SK-N-SH treated with all-trans-retinoic acid at 6 μM for 48 hours (cell line): ENCODE data around the gene CAMKMT.

Source experiments
- ATAC-seq: fragments of 200-7000 bp; cut with Tn5 transposase; 3 replicates; pipeline ENCODE4 v1.9.1; 2020; ENCODE audit warnings: mild to moderate bottlenecking, moderate library complexity
- ARNTL ChIP-seq: fragments of 450-650 bp; formaldehyde crosslinking; IDR thresholded peaks from 2 replicates; pipeline ENCODE4 v1.5.0; 2020; ENCODE audit warnings: low read depth, mild to moderate bottlenecking, moderate library complexity, borderline replicate concordance
- BACH2 ChIP-seq: fragments of 250-450 bp; sonication (Bioruptor Pico); IDR thresholded peaks from 2 replicates; pipeline ENCODE4 v1.9.0; 2021; ENCODE audit warnings: mild to moderate bottlenecking, borderline replicate concordance
- CSDC2 ChIP-seq: fragments of 250-450 bp; sonication (Bioruptor Pico); IDR thresholded peaks from 2 replicates; pipeline ENCODE4 v1.5.0; 2020; ENCODE audit warnings: mild to moderate bottlenecking, moderate library complexity
- ESRRG ChIP-seq: fragments of 250-450 bp; sonication (Bioruptor Pico); IDR thresholded peaks from 2 replicates; pipeline ENCODE4 v1.6.1; 2021; ENCODE audit warnings: mild to moderate bottlenecking
- ISL1 ChIP-seq: fragments of 250-450 bp; sonication (Bioruptor Pico); IDR thresholded peaks from 2 replicates; pipeline ENCODE4 v2.1.2; 2022; ENCODE audit warnings: mild to moderate bottlenecking, moderate library complexity
- OSR1 ChIP-seq: fragments of 250-450 bp; sonication (Bioruptor Pico); IDR thresholded peaks from 2 replicates; pipeline ENCODE4 v1.8.0; 2022; ENCODE audit warnings: moderate library complexity, mild to moderate bottlenecking, inconsistent platforms
- PPARA ChIP-seq: fragments of 250-450 bp; sonication (Bioruptor Pico); IDR thresholded peaks from 2 replicates; pipeline ENCODE4 v1.5.0; 2020; ENCODE audit warnings: mild to moderate bottlenecking, borderline replicate concordance
- RARB ChIP-seq: fragments of 250-450 bp; sonication (Bioruptor Pico); IDR thresholded peaks from 2 replicates; pipeline ENCODE4 v1.8.0; 2021; ENCODE audit warnings: mild to moderate bottlenecking, moderate library complexity
- SNAI2 ChIP-seq: fragments of 250-450 bp; sonication (Bioruptor Pico); IDR thresholded peaks from 2 replicates; pipeline ENCODE4 v1.5.0; 2020; ENCODE audit warnings: mild to moderate bottlenecking, moderate library complexity
- TCF4 ChIP-seq: fragments of 250-450 bp; sonication (Bioruptor Pico); IDR thresholded peaks from 2 replicates; pipeline ENCODE4 v1.8.0; 2021; ENCODE audit warnings: mild to moderate bottlenecking, moderate library complexity, borderline replicate concordance
- ZC3H10 ChIP-seq: fragments of 250-450 bp; sonication (Bioruptor Pico); IDR thresholded peaks from 2 replicates; pipeline ENCODE4 v1.5.1; 2021; ENCODE audit warnings: mild to moderate bottlenecking, moderate library complexity
- ZFP3 ChIP-seq: fragments of 250-450 bp; sonication (Bioruptor Pico); IDR thresholded peaks from 2 replicates; pipeline ENCODE4 v1.5.0; 2020; ENCODE audit warnings: mild to moderate bottlenecking, moderate library complexity
- ZFP30 ChIP-seq: fragments of 450-650 bp; formaldehyde crosslinking; IDR thresholded peaks from 2 replicates; pipeline ENCODE4 v1.5.0; 2022; ENCODE audit warnings: mild to moderate bottlenecking, moderate library complexity
- ZNF565 ChIP-seq: fragments of 450-650 bp; formaldehyde crosslinking; conservative IDR thresholded peaks from 2 replicates; pipeline ENCODE4 v1.5.0; 2020; ENCODE audit warnings: low read depth, mild to moderate bottlenecking, moderate library complexity
- ZNF8 ChIP-seq: fragments of 450-650 bp; formaldehyde crosslinking; IDR thresholded peaks from 2 replicates; pipeline ENCODE4 v1.5.0; 2020; ENCODE audit warnings: mild to moderate bottlenecking, moderate library complexity
- TF ChIP-seq, protein P1 (sequence below): fragments of 250-450 bp; sonication (Bioruptor Pico); IDR thresholded peaks from 2 replicates; pipeline ENCODE4 v1.5.0; 2020; ENCODE audit warnings: mild to moderate bottlenecking, moderate library complexity
- TF ChIP-seq, protein P2 (sequence below): fragments of 250-450 bp; sonication (Bioruptor Pico); IDR thresholded peaks from 2 replicates; pipeline ENCODE4 v1.5.1; 2021; ENCODE audit warnings: mild to moderate bottlenecking, moderate library complexity
- TF ChIP-seq, protein P3 (sequence below): fragments of 250-450 bp; sonication (Bioruptor Pico); IDR thresholded peaks from 2 replicates; pipeline ENCODE4 v1.5.1; 2020; ENCODE audit warnings: low read depth, mild to moderate bottlenecking, moderate library complexity
- TF ChIP-seq, protein P4 (sequence below): fragments of 250-450 bp; sonication (Bioruptor Pico); IDR thresholded peaks from 2 replicates; pipeline ENCODE4 v1.8.0; 2021; ENCODE audit warnings: low read depth, mild to moderate bottlenecking, moderate library complexity, borderline replicate concordance

Gene CAMKMT

DNA sequence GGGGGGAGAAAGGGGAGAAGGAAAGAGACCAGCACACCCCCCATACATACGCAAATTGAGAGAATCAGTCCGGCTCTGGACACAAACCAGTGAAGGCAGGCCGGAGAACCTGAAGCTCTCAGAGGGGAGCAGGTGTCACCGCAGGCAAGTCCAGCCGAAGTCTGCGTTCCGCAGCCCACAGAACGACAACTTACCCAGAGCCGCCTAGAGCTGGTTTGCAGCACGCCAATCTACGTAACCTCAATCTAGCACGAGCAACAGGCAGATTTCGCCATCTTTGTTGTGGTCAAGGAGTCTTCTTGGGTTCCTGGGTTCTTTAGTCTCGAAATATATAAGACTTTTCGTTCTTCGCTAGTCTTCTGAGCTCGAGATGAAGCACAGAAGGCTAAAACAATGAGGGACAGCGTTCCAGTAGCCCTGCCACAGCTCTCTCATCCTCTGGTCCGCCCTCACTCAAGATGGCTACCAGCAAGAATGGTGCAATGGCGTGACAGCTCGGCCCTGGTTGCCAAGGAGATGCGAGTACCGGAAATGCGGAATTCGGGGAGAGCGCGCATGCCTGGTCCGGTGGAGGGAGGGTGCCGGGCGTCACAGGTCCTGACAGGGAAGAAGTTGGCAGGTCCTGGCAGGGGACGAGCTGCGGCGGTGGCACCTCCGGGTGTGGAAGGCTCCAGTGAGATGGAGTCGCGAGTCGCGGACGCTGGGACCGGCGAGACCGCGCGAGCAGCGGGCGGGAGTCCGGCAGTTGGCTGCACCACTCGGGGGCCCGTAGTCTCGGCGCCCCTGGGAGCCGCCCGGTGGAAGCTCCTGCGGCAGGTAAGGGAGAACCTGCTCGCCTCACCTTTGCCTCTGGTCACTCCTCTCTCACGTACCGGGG is at the start of gene CAMKMT, which contains the start of gene PREPL:
Gene CAMKMT, plus strand, starts transcription at position 618 of the 877 bp plus-strand sequence.
Gene PREPL, minus strand, starts transcription at position 165 of the 877 bp plus-strand sequence. CDS start 15,152 bp downstream, outside the sequence.
- peak; percentile 90 for ATAC-seq
- TF ChIP-seq ZFP3 (CRISPR knock-in tag) (no peak), PPARA (CRISPR knock-in tag) (no peak), CSDC2 (CRISPR knock-in tag) (peak; percentile 19; the same call in 1 of the 2 replicates), SNAI2 (peak; percentile 77; the same call in 1 of the 2 replicates), ISL1 (CRISPR knock-in tag) (no peak), ESRRG (CRISPR knock-in tag) (no peak), RARB (CRISPR knock-in tag) (no peak), ZFP30 (CRISPR knock-in tag) (no peak), ZNF8 (CRISPR knock-in tag) (0 out of 2 replicates have a peak, but pooled peaks have one; percentile 37)
- TF ChIP-seq, protein P1, sequence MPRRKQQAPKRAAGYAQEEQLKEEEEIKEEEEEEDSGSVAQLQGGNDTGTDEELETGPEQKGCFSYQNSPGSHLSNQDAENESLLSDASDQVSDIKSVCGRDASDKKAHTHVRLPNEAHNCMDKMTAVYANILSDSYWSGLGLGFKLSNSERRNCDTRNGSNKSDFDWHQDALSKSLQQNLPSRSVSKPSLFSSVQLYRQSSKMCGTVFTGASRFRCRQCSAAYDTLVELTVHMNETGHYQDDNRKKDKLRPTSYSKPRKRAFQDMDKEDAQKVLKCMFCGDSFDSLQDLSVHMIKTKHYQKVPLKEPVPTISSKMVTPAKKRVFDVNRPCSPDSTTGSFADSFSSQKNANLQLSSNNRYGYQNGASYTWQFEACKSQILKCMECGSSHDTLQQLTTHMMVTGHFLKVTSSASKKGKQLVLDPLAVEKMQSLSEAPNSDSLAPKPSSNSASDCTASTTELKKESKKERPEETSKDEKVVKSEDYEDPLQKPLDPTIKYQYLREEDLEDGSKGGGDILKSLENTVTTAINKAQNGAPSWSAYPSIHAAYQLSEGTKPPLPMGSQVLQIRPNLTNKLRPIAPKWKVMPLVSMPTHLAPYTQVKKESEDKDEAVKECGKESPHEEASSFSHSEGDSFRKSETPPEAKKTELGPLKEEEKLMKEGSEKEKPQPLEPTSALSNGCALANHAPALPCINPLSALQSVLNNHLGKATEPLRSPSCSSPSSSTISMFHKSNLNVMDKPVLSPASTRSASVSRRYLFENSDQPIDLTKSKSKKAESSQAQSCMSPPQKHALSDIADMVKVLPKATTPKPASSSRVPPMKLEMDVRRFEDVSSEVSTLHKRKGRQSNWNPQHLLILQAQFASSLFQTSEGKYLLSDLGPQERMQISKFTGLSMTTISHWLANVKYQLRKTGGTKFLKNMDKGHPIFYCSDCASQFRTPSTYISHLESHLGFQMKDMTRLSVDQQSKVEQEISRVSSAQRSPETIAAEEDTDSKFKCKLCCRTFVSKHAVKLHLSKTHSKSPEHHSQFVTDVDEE (CRISPR knock-in tag), result peak; percentile 92
- TF ChIP-seq, protein P2, sequence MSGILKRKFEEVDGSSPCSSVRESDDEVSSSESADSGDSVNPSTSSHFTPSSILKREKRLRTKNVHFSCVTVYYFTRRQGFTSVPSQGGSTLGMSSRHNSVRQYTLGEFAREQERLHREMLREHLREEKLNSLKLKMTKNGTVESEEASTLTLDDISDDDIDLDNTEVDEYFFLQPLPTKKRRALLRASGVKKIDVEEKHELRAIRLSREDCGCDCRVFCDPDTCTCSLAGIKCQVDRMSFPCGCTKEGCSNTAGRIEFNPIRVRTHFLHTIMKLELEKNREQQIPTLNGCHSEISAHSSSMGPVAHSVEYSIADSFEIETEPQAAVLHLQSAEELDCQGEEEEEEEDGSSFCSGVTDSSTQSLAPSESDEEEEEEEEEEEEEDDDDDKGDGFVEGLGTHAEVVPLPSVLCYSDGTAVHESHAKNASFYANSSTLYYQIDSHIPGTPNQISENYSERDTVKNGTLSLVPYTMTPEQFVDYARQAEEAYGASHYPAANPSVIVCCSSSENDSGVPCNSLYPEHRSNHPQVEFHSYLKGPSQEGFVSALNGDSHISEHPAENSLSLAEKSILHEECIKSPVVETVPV (CRISPR knock-in tag), result no peak

DNA sequence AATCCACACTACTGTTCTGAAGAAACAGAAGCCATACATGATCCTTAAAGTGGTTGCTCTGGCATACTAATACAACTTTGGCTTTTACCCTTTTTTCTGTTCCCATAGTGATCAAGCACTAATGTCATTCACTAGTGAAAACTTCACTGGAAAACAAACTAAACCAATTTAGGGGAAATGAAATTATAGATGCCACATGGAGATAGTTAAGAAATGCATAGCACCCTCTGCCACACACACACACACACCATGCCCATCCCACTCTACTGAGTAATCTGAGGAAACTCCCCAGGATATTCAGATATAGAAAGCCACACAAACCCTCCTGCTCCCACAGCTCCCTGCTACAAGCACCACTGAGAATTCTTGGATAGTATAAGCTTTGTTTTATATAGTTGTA is 47.4 kb upstream of the CAMKMT start:
- peak; percentile 53; the same call in 1 of the 2 replicates for TF ChIP-seq ZFP3 (CRISPR knock-in tag)
- TF ChIP-seq TCF4 (CRISPR knock-in tag), result 0 out of 2 replicates have a peak, but pooled peaks have one; percentile 20
- no peak for TF ChIP-seq OSR1 (CRISPR knock-in tag)
- peak; percentile 24; the same call in 1 of the 2 replicates for TF ChIP-seq ISL1 (CRISPR knock-in tag)
- no peak for TF ChIP-seq ZC3H10 (CRISPR knock-in tag)
- TF ChIP-seq, protein P2 (CRISPR knock-in tag), result no peak
- peak; percentile 72 for ATAC-seq

DNA sequence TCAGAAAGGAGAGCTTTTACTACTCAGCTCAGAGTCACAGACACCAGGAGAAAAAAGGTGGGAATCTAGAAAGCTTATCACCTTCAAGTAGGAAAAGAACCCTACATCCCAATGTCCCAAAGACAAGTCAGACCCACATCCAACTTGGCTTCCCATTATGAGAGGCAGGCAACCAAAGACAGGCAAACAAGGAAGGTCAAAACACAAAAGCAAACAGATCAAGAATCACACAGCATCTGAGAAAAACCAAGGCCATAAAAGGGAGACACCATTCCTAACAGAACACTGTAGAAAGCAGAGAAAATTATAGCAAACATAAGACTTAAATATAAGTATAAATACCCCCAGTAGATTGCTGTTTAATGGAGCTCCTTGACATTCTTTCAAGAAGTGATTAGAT is 45.8 kb upstream of the CAMKMT start:
- ATAC-seq, result no peak
- TF ChIP-seq BACH2 (no peak), ARNTL (no peak), ZNF565 (CRISPR knock-in tag) (no peak), ZNF8 (CRISPR knock-in tag) (no peak)
- TF ChIP-seq, protein P3, sequence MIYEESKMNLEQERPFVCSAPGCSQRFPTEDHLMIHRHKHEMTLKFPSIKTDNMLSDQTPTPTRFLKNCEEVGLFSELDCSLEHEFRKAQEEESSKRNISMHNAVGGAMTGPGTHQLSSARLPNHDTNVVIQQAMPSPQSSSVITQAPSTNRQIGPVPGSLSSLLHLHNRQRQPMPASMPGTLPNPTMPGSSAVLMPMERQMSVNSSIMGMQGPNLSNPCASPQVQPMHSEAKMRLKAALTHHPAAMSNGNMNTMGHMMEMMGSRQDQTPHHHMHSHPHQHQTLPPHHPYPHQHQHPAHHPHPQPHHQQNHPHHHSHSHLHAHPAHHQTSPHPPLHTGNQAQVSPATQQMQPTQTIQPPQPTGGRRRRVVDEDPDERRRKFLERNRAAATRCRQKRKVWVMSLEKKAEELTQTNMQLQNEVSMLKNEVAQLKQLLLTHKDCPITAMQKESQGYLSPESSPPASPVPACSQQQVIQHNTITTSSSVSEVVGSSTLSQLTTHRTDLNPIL (CRISPR knock-in tag), result no peak
- TF ChIP-seq, protein P4, sequence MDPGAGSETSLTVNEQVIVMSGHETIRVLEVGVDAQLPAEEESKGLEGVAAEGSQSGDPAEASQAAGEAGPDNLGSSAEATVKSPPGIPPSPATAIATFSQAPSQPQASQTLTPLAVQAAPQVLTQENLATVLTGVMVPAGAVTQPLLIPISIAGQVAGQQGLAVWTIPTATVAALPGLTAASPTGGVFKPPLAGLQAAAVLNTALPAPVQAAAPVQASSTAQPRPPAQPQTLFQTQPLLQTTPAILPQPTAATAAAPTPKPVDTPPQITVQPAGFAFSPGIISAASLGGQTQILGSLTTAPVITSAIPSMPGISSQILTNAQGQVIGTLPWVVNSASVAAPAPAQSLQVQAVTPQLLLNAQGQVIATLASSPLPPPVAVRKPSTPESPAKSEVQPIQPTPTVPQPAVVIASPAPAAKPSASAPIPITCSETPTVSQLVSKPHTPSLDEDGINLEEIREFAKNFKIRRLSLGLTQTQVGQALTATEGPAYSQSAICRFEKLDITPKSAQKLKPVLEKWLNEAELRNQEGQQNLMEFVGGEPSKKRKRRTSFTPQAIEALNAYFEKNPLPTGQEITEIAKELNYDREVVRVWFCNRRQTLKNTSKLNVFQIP (CRISPR knock-in tag), result no peak
